Ishikawa (cell line): Measurements from ENCODE around the gene FAM180A.

Source experiments
- CREB1 ChIP-seq: IDR thresholded peaks from 2 replicates; pipeline ENCODE4 v1.6.1; 2012; ENCODE audit warnings: low read depth
- EP300 ChIP-seq: IDR thresholded peaks from 2 replicates; pipeline ENCODE4 v1.6.1; 2012; ENCODE audit warnings: borderline replicate concordance
- FOXM1 ChIP-seq: IDR thresholded peaks from 2 replicates; pipeline ENCODE4 v1.6.1; 2012; ENCODE audit warnings: low read depth, borderline replicate concordance
- MAX ChIP-seq: IDR thresholded peaks from 2 replicates; pipeline ENCODE4 v1.6.1; 2012
- NFIC ChIP-seq: IDR thresholded peaks from 2 replicates; pipeline ENCODE4 v1.6.1; 2012
- REST ChIP-seq: IDR thresholded peaks from 2 replicates; pipeline ENCODE4 v1.6.1; 2012; ENCODE audit warnings: low read depth, mild to moderate bottlenecking
- YY1 ChIP-seq: IDR thresholded peaks from 2 replicates; pipeline ENCODE4 v1.6.1; 2012; ENCODE audit warnings: low read depth

- TF ChIP-seq MAX (no peak), YY1 (no peak), CREB1 (no peak), EP300 (no peak), FOXM1 (no peak), REST (no peak), NFIC (no peak)
Measured at GRCh38 chr7:135757719-135758411, 9.3 kb upstream of the FAM180A start.
